GM12878 (cell line): ENCODE measurements around the gene RASGRF1. TPM values are rescaled to one million over a fixed set of nuclear protein-coding genes. Genes with fewer than 3 reads are reported as not detected.

Experiments
- ATAC-seq: fragments of 200-7000 bp; cut with Tn5 transposase; 3 replicates; pipeline ENCODE4 v1.9.1; 2020; ENCODE audit warnings: mild to moderate bottlenecking, moderate library complexity
- BruUV-seq: library from RNA; stranded (reverse); fragments of 400-500 nt; replicated peaks from 2 replicates; lab custom pipeline; 2021; lab: Mats Ljungman, UMichigan
- CTCF ChIA-PET: fragments of 300-600 bp; sonication (Branson Sonifier 250); formaldehyde crosslinking; extraction: SDS; loops from one replicate; lab custom pipeline; 2021; ENCODE audit warnings: inconsistent platforms; lab: Yijun Ruan, JAX
- POLR2A ChIA-PET: fragments of 350-600 bp; formaldehyde crosslinking; extraction: SDS; loops from one replicate; lab custom pipeline; 2021; ENCODE audit warnings: inconsistent platforms; lab: Charles Lee
- RAD21 ChIA-PET: fragments of 300-600 bp; sonication (Branson Sonifier 250); formaldehyde crosslinking; loops from one replicate; lab custom pipeline; 2023; ENCODE audit warnings: antibody characterized with exemption; ENCODE audit not compliant: unreplicated experiment; lab: Charles Lee
- SMC1A ChIA-PET: fragments of 300-600 bp; sonication (Branson Sonifier 250); formaldehyde crosslinking; loops from one replicate; lab custom pipeline; 2023; ENCODE audit not compliant: unreplicated experiment, uncharacterized antibody; lab: Charles Lee
- DNase-seq: peaks from one replicate; pipeline ENCODE4 v3.0.0-alpha.2; 2011; ENCODE audit warnings: low read depth, low spot score
- FAIRE-seq: peaks from 3 replicates; lab custom pipeline; 2011; peaks lifted over from hg19 to GRCh38; lab: Jason Lieb, UNC
- H2AFZ ChIP-seq: 2 replicates; pipeline ENCODE4 v1.6.0; 2011; ENCODE audit warnings: low read depth, low read length, control low read depth; ENCODE audit not compliant: control insufficient read depth
- H3K27ac ChIP-seq: 2 replicates; pipeline ENCODE4 v1.5.1; 2011; ENCODE audit warnings: control low read depth; ENCODE audit not compliant: control insufficient read depth, insufficient read depth
- H3K27me3 ChIP-seq, 2 experiments: replicated peaks in 1 of 2; 2 replicates each; pipeline versions ENCODE4 v1.6.0 to v1.6.1; 2011; ENCODE audit warnings: low read length in 1 of 2; ENCODE audit not compliant: control insufficient read depth in 2 of 2, insufficient read depth in 2 of 2
- H3K36me3 ChIP-seq, 2 experiments: 2 replicates each; pipeline ENCODE4 v1.5.1; 2011; ENCODE audit warnings: low read length in 1 of 2; ENCODE audit not compliant: control insufficient read depth in 2 of 2, insufficient read depth in 2 of 2
- H3K4me1 ChIP-seq: 2 replicates; pipeline ENCODE4 v1.6.1; 2011; ENCODE audit warnings: mild to moderate bottlenecking, low read length, moderate library complexity, mixed read lengths; ENCODE audit not compliant: control insufficient read depth, insufficient read depth
- H3K4me2 ChIP-seq: 2 replicates; pipeline ENCODE4 v1.6.0; 2011; ENCODE audit warnings: control low read depth; ENCODE audit not compliant: control insufficient read depth, insufficient read depth
- H3K4me3 ChIP-seq: fragments of 200-600 bp; sonication (generic); 2 replicates; pipeline ENCODE4 v1.5.1; 2016
- H3K79me2 ChIP-seq: 2 replicates; pipeline ENCODE4 v1.6.0; 2011; ENCODE audit warnings: low read length; ENCODE audit not compliant: control insufficient read depth, insufficient read depth
- H3K9ac ChIP-seq: 2 replicates; pipeline ENCODE4 v1.8.0; 2011; ENCODE audit warnings: low read length, control low read depth, mixed read lengths; ENCODE audit not compliant: control insufficient read depth, insufficient read depth
- H3K9me3 ChIP-seq: replicated peaks from 3 replicates; pipeline ENCODE4 v1.5.1; 2011; ENCODE audit warnings: mild to moderate bottlenecking, low read length; ENCODE audit not compliant: control insufficient read depth, insufficient read depth
- H4K20me1 ChIP-seq: 2 replicates; pipeline ENCODE4 v1.6.0; 2011; ENCODE audit not compliant: control insufficient read depth, insufficient read depth
- ASH2L ChIP-seq: fragments of 300-600, 200-600 bp; sonication (generic); IDR thresholded peaks from 2 replicates; pipeline ENCODE4 v1.6.1; 2017; ENCODE audit warnings: low read depth, mild to moderate bottlenecking, borderline replicate concordance
- FOXK2 ChIP-seq: fragments of 450-650 bp; IDR thresholded peaks from 2 replicates; pipeline ENCODE4 v1.6.1; 2017; ENCODE audit warnings: mild to moderate bottlenecking, moderate library complexity
- IRF4 ChIP-seq: IDR thresholded peaks from 2 replicates; pipeline ENCODE4 v1.6.1; 2011; ENCODE audit warnings: low read depth, low read length
- POLR2AphosphoS2 ChIP-seq: IDR thresholded peaks from 2 replicates; pipeline ENCODE4 v1.6.1; 2011; ENCODE audit warnings: low read depth, mild to moderate bottlenecking, low read length, improper control_type of control experiment, moderate library complexity
- RBBP5 ChIP-seq: fragments of 200-600 bp; sonication (generic); conservative IDR thresholded peaks from 2 replicates; pipeline ENCODE4 v1.6.1; 2016
- SMAD5 ChIP-seq: IDR thresholded peaks from 2 replicates; pipeline ENCODE4 v1.6.1; 2016; ENCODE audit warnings: antibody characterized with exemption, low read depth
- WRNIP1 ChIP-seq: IDR thresholded peaks from 2 replicates; pipeline ENCODE4 v1.6.1; 2011; ENCODE audit warnings: low read depth, low read length, improper control_type of control experiment, borderline replicate concordance
- WGBS: methylation state at CpG from one replicate; pipeline ENCODE4 v1.1.6; 2016; ENCODE audit warnings: low lambda C conversion rate; ENCODE audit not compliant: insufficient replicate concordance, insufficient coverage; ENCODE audit errors: missing lambda C conversion rate; 5-methylcytosine and 5-hydroxymethylcytosine counted together
- in situ Hi-C: fragments of 300-500 bp; cut with MboI; formaldehyde crosslinking; loops from 9 replicates; pipeline ENCODE4 v1.14.3; 2018; ENCODE audit warnings: mixed read lengths
- intact Hi-C: fragments of 100-400 bp; cut with micrococcal nuclease; formaldehyde crosslinking; loops from one replicate; pipeline ENCODE4 v1.14.2; 2022; ENCODE audit not compliant: unreplicated experiment
- polyA plus RNA-seq, 11 experiments: library from polyadenylated mRNA; depleted of rRNA in 4 of 11; unstranded in 6 of 11; stranded (reverse) in 5 of 11; fragments of >200 nt; fragmentation: Nextera tagmentation in 4 of 11; fragmentation: Illumina TruSeq in 1 of 11; extraction: Ambion mirVana in 4 of 11; extraction: Trizol in 1 of 11; gene quantifications; 1 replicate in 1 of 11; 2 replicates in 10 of 11; pipeline versions ENCODE4 v1.2.1 to v1.2.3, GENCODE V29; 2011 to 2016; ENCODE audit warnings: inconsistent platforms in 2 of 11, missing spikeins in 2 of 11, low read depth in 1 of 11
- total RNA-seq, 4 experiments: library from RNA; depleted of rRNA in 3 of 4; stranded (reverse); fragments of >200 nt in 3 of 4; fragmentation: Illumina TruSeq in 1 of 4; extraction: Trizol in 1 of 4; gene quantifications; 2 replicates each; pipeline versions ENCODE4 v1.2.1 to v1.2.3, GENCODE V29; 2013 to 2021
- TF ChIP-seq, protein P1 (sequence below): fragments of 450-650 bp; IDR thresholded peaks from 2 replicates; pipeline ENCODE4 v1.6.1; 2018; ENCODE audit warnings: borderline replicate concordance, mild to moderate bottlenecking; ENCODE audit not compliant: partially characterized antibody

RASGRF1 gene
- total and polyA plus RNA-seq, 10 of the 15 experiments (the other 5 are each of a cell fraction or from before 2014, with no cell fraction given), result 0.20 to 1.9 (median 0.86) TPM

DNA sequence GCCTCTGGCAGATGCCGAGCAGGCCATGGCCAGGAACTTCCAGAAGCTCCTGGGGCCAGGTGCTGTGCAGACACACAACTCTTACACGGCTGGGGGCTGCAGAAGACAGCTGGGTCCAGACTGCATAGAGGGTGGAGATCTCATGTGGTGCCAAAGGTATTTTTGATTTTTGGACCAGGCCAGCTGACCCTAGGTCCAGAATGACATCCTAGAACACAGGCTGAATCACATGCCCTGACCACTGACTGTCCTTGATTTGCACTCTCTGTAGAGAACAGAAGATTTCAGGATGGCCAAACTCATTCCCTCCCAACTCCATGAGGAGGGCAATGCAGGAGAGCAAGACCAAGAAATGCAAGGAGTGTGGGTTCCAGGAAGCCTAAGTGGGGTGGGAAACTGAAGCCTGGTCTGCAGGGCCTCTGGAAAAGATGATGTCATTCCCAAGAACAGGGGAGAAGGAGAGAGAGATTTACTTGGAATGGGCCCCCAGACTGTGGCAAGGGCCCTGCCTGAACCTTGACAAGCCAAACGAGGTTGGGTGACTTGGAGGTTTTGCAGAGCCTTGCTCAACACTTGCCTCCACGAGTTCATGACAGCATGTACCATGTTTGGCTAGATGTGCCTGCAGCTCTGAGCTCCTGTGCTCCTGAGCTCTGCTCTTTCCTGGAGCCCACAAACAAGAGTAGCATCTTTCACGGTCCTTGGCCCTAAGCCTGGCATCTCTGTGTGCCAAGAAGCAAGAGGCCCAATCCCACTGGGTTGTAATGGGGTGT is 107.2 kb downstream of the RASGRF1 start:
- Histone ChIP-seq H3K27me3 (no peaks in the 10 kb centered on the region), H2AFZ (no peak overlapping the region), H3K27ac (no peak overlapping the region), H3K79me2 (peaks cover 28% of the 10 kb centered on the region), H3K9ac (no peak overlapping the region), H3K4me1 (peaks cover 32% of the 10 kb centered on the region), H3K4me2 (no peak overlapping the region), H3K4me3 (no peak overlapping the region), H3K9me3 (no peaks in the 10 kb centered on the region; the same call in 2 of the 3 replicates), H3K36me3 (no peaks in the 10 kb centered on the region), H4K20me1 (no peaks in the 10 kb centered on the region)
- DNase-seq, result no peak
- in situ Hi-C loops, result loop anchor here (25.0 kb wide), 1 partner anchor 821 kb away; no protein-coding TSS in a partner anchor
- SMC1A ChIA-PET, result no interaction called here
- CTCF ChIA-PET, result interaction anchor here (3.0 to 8.9 kb wide), 3 partner anchors 22 to 75 kb away, joined by 8 to 127 read pairs (median 105); no protein-coding TSS in a partner anchor
- TF ChIP-seq IRF4 (no peak), ASH2L (no peak), FOXK2 (no peak), SMAD5 (no peak), RBBP5 (no peak), POLR2AphosphoS2 (no peak), WRNIP1 (no peak)
- TF ChIP-seq, protein P1, sequence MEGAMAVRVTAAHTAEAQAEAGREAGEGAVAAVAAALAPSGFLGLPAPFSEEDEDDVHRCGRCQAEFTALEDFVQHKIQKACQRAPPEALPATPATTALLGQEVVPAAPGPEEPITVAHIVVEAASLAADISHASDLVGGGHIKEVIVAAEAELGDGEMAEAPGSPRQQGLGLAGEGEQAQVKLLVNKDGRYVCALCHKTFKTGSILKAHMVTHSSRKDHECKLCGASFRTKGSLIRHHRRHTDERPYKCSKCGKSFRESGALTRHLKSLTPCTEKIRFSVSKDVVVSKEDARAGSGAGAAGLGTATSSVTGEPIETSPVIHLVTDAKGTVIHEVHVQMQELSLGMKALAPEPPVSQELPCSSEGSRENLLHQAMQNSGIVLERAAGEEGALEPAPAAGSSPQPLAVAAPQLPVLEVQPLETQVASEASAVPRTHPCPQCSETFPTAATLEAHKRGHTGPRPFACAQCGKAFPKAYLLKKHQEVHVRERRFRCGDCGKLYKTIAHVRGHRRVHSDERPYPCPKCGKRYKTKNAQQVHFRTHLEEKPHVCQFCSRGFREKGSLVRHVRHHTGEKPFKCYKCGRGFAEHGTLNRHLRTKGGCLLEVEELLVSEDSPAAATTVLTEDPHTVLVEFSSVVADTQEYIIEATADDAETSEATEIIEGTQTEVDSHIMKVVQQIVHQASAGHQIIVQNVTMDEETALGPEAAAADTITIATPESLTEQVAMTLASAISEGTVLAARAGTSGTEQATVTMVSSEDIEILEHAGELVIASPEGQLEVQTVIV, result no peak
- intact Hi-C loops, result no loop called here
- ATAC-seq, result no peak
- no peak for FAIRE-seq
- BruUV-seq, result no TSS peak
- POLR2A ChIA-PET, result no interaction called here
- 70% methylated on average over 5 of the region's 5 CpGs for WGBS
- RAD21 ChIA-PET, result interaction anchor here (0.5 to 1.6 kb wide), 2 partner anchors 15 to 58 kb away, joined by 3 read pairs; no protein-coding TSS in a partner anchor
